ENCODE results near the gene CAND1.

The CAND1 gene

GRCh38 chr12:67245571-67245970 lies 23.6 kb upstream of the CAND1 start:
- H3K9me3 ChIP-seq (ENCODE audit: insufficient read depth, low read length) = no peaks in the 10 kb centered on the region
- no peak overlapping the region for H3K4me2 ChIP-seq (ENCODE audit: low read depth, low read length, poor library complexity, severe bottlenecking)
- no peaks in the 10 kb centered on the region for H3K27me3 ChIP-seq (ENCODE audit: low read length)
- H3K9me2 ChIP-seq (replicated peaks; ENCODE audit: insufficient read depth, low read length) = no peaks in the 10 kb centered on the region
- H3K79me2 ChIP-seq (ENCODE audit: insufficient read depth, low read length) = no peaks in the 10 kb centered on the region
- no peak overlapping the region for H3K27ac ChIP-seq (ENCODE audit: low read depth, low read length)
- no peak overlapping the region for H3K9ac ChIP-seq (ENCODE audit: low read length)
- no peaks in the 10 kb centered on the region for H3K36me3 ChIP-seq (ENCODE audit: low read length)
- TF ChIP-seq EZH2phosphoT487 (conservative IDR thresholded peaks at IDR 0.05; ENCODE audit: low read length) (no peak), CTCF (IDR thresholded peaks at IDR 0.05; ENCODE audit: insufficient read depth, low read length, poor library complexity, severe bottlenecking) (no peak)
- no peaks in the 10 kb centered on the region for H3F3A ChIP-seq (ENCODE audit: insufficient read depth)
- H2AFZ ChIP-seq (ENCODE audit: low read depth, low read length, severe bottlenecking) = no peak overlapping the region
- H4K20me1 ChIP-seq (ENCODE audit: low read depth, low read length) = no peaks in the 10 kb centered on the region
- H3K4me3 ChIP-seq (ENCODE audit: insufficient read depth, low read length, poor library complexity, severe bottlenecking) = no peak overlapping the region

- no peak overlapping the region for H2AFZ ChIP-seq (ENCODE audit: low read depth, low read length, severe bottlenecking)
- H3K9ac ChIP-seq (ENCODE audit: low read length) = no peak overlapping the region
- H3K27ac ChIP-seq (ENCODE audit: low read depth, low read length) = no peak overlapping the region
- H3K9me3 ChIP-seq (ENCODE audit: insufficient read depth, low read length) = no peaks in the 10 kb centered on the region
- no peaks in the 10 kb centered on the region for H3K27me3 ChIP-seq (ENCODE audit: low read length)
- no peaks in the 10 kb centered on the region for H4K20me1 ChIP-seq (ENCODE audit: low read depth, low read length)
- no peaks in the 10 kb centered on the region for H3K36me3 ChIP-seq (ENCODE audit: low read length)
- no peak for TF ChIP-seq EZH2phosphoT487 (conservative IDR thresholded peaks at IDR 0.05; ENCODE audit: low read length)
- TF ChIP-seq CTCF (IDR thresholded peaks at IDR 0.05; ENCODE audit: insufficient read depth, low read length, poor library complexity, severe bottlenecking) = no peak
- no peaks in the 10 kb centered on the region for H3K9me2 ChIP-seq (replicated peaks; ENCODE audit: insufficient read depth, low read length)
- H3F3A ChIP-seq (ENCODE audit: insufficient read depth) = no peaks in the 10 kb centered on the region
- no peaks in the 10 kb centered on the region for H3K79me2 ChIP-seq (ENCODE audit: insufficient read depth, low read length)
- no peak overlapping the region for H3K4me2 ChIP-seq (ENCODE audit: low read depth, low read length, poor library complexity, severe bottlenecking)
- H3K4me3 ChIP-seq (ENCODE audit: insufficient read depth, low read length, poor library complexity, severe bottlenecking) = no peak overlapping the region
Measured at GRCh38 chr12:67251012-67251411, 18.1 kb upstream of the CAND1 start.

GRCh38 chr12:67254372-67255026 lies 14.7 kb upstream of the CAND1 start:
- Histone ChIP-seq H3K27me3 (ENCODE audit: low read length) (no peaks in the 10 kb centered on the region), H2AFZ (ENCODE audit: low read depth, low read length, severe bottlenecking) (no peak overlapping the region), H3K9me3 (ENCODE audit: insufficient read depth, low read length) (no peaks in the 10 kb centered on the region), H3K4me2 (ENCODE audit: low read depth, low read length, poor library complexity, severe bottlenecking) (no peak overlapping the region), H3F3A (ENCODE audit: insufficient read depth) (no peaks in the 10 kb centered on the region), H3K36me3 (ENCODE audit: low read length) (no peaks in the 10 kb centered on the region), H3K79me2 (ENCODE audit: insufficient read depth, low read length) (no peaks in the 10 kb centered on the region), H4K20me1 (ENCODE audit: low read depth, low read length) (no peaks in the 10 kb centered on the region), H3K9me2 (replicated peaks; ENCODE audit: insufficient read depth, low read length) (no peaks in the 10 kb centered on the region), H3K4me3 (ENCODE audit: insufficient read depth, low read length, poor library complexity, severe bottlenecking) (no peak overlapping the region), H3K27ac (ENCODE audit: low read depth, low read length) (no peak overlapping the region), H3K9ac (ENCODE audit: low read length) (no peak overlapping the region)
- TF ChIP-seq CTCF (IDR thresholded peaks at IDR 0.05; ENCODE audit: insufficient read depth, low read length, poor library complexity, severe bottlenecking) = no peak
- no peak for TF ChIP-seq EZH2phosphoT487 (conservative IDR thresholded peaks at IDR 0.05; ENCODE audit: low read length)
